ENCODE measurements around the gene DCST2.

- TF ChIP-seq GATA2 (IDR thresholded peaks at IDR 0.05; ENCODE audit: low read depth, low read length), result no peak
- no peak for TF ChIP-seq GATA3 (IDR thresholded peaks at IDR 0.05; ENCODE audit: low read depth, low read length)
These were observed 19.9 kb downstream of the DCST2 start for GRCh38 chr1:155013632-155014031.

All from SH-SY5Y (cell line).